Fibroblast of mammary gland (primary cell): ENCODE results near the gene ADGRD1.

Experiments
- DNase-seq: peaks from one replicate; pipeline ENCODE4 v3.0.0-alpha.2; 2010; ENCODE audit warnings: low read depth
- H3K4me3 ChIP-seq: 2 replicates; pipeline ENCODE4 v1.5.1; 2011; ENCODE audit warnings: low read depth, mild to moderate bottlenecking, low read length, moderate library complexity; ENCODE audit not compliant: control insufficient read depth
- CTCF ChIP-seq: conservative IDR thresholded peaks from 2 replicates; pipeline ENCODE4 v1.5.1; 2011; ENCODE audit warnings: low read depth, low read length, inconsistent platforms; ENCODE audit not compliant: control insufficient read depth, insufficient read depth

ADGRD1 gene

GRCh38 chr12:131130311-131130911, 176.7 kb downstream of the ADGRD1 start:
- TF ChIP-seq CTCF = no peak
- H3K4me3 ChIP-seq = no peak overlapping the region
- DNase-seq = no peak

- no peak overlapping the region for H3K4me3 ChIP-seq
- TF ChIP-seq CTCF = no peak
- DNase-seq = no peak
Observed at GRCh38 chr12:131131077-131131807, 177.5 kb downstream of the ADGRD1 start.

DNA sequence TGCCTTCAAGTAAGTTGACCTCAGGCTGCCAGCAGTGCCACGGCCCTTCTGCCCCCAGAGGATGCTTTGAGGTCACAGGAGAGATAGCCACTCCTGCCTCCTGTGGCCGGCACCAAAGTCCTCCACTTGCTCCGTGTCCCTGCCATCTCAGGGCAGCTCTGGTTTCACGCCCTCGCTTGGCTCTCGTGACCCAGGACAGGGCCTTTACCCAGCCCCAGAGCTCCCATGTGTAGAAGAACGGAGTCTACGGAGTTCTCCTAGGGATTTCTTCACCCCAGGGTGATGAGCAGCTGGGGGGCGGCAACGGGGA, 178.1 kb downstream of the ADGRD1 start:
- TF ChIP-seq CTCF = no peak
- no peak overlapping the region for H3K4me3 ChIP-seq
- no peak for DNase-seq

DNA sequence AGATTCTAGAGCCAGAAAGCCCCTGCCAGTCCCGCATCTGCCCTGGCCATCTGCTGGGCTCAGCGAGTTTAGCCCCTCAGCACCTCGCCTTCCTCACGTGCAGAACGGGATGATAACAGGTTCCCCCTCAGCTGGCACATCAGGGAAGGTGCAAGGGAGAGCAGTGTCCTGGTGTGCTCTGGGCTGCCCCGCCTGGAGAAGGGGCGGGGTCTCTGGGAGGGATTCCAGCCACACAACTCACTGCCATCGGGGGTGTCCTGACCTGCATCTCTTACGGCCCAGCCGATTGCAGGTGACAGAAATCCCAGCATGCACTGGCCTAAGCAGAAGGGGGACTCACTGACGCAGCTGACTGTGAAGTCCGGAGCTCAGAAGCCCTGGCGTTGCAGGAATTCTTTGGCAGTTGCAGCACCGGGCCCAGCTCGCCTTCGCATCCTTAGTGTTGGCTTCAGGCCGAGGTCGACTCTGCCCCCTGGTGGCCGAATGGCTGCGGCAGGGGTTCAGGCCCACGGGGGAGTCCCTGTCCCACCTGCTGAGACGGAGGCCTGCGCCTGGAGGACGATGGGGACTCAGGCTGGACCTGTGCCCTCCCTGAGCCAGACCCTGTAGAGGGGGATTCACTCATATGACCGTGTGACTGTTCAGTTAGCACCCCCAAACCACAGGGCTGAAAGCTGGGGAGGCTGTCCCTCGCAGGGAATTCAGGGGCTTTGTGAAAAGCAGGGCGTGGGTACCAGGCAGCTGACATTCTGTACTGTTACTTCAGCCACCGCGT, 178.6 kb downstream of the ADGRD1 start:
- DNase-seq = peak; percentile 57
- peak; percentile 48 for TF ChIP-seq CTCF

GRCh38 chr12:131133015-131133905, 179.6 kb downstream of the ADGRD1 start:
- no peak for DNase-seq
- TF ChIP-seq CTCF = no peak
- no peak overlapping the region for H3K4me3 ChIP-seq

More for the DNA sequence above, 178.6 kb downstream of the ADGRD1 start:
- no peak overlapping the region for H3K4me3 ChIP-seq

- no peak for DNase-seq
- no peak for TF ChIP-seq CTCF
Observed at GRCh38 chr12:131133994-131134393, 180.3 kb downstream of the ADGRD1 start.

More at GRCh38 chr12:131133994-131134393, 180.3 kb downstream of the ADGRD1 start:
- H3K4me3 ChIP-seq = no peak overlapping the region
